ENCODE data around the gene CSMD2. TPM values are rescaled to one million over a fixed set of nuclear protein-coding genes. Genes with fewer than 3 reads are reported as not detected.

Gene CSMD2
- total RNA-seq, 2 donors from 2014 or later: 0.15 to 0.28 TPM

DNA sequence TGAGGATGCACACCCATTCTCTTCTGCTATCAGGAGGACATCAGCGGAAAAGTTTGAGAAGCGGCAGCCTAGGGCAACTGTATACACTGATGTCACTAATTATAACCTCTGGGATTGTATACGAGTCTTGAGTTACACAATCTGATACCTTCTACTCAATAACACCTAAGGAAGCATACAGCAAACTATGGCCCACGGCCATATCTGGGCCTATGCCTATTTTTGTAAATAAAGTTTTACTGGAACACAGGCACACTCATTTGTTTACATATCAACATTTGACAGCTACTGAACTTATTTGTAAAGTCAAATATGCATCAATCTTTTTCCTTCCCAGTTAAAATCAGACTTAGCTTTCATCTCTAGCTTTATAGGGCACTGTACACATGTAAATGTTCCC lies 505.4 kb downstream of the CSMD2 start:
- ATAC-seq: no peak
- DNase-seq: no peak
- intact Hi-C loops (cut with DNase I, micrococcal nuclease): no loop called here

DNA sequence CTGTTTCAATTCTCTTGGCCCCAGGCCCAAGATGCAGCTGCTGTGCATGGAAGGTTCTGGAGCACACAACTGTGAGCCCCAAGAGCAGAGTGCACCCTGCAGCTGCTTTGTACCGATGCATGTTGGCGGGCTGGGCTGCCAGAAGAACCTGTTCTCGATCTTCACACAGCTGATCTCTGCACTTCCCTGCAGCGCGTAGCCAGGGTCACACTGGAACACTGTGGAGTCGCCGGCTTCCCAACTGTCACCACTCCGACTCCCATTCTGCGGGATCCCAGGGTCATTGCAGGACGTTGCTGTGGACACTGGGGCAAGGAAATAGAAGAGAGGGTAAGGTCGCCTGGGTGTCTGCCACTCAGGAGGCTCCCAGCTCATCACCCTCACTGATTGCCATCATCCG lies 507.2 kb downstream of the CSMD2 start:
- no peak for ATAC-seq
- intact Hi-C loops (cut with DNase I, micrococcal nuclease): no loop called here
- no peak for DNase-seq

DNA sequence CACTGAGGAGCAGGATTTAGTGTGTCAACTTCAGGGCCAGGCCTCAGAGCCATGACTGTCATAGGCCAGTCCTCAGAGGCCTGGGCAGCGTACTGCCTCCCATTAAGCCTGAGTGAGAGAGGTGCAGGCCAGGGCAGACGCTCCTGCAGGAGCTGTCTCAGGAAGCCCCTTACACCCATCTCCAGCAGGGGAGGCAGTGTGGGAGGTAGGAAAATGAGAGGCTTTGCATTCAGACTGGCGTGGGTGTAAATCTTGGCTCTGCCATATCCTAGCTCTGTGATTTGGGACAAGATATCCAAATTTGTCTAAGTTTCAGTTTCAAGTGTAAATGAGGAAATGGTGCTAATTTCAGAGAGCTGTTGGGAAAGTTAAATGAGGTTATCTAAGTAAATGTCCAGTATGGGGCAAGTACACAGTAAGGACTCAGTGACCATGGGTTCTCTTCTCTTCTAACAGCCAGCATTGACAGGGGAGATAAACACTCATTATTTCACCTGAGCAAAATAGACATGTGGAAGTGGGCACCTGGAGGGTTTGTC lies 508.5 kb downstream of the CSMD2 start:
- intact Hi-C loops (cut with DNase I, micrococcal nuclease): no loop called here
- DNase-seq (no peak), ATAC-seq (no peak)

DNA sequence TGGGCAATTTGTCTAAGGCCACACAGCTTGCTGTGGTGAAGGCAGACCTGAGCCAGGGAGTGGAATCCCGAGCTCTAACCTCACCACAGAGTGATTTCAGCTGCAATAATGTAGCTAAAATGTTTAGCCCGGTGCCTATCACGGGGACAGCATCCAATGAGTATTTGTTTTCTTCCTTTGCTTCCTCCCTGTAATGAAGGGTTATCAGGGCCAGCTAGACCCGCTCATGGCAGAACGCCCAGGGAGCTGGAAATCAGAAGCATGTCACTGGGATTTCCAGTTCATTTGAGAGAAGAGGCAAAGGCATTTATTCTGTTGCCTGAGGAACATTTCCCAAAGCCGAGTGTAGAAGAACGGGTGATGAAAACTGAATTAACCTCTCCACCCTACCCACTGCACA lies 509.5 kb downstream of the CSMD2 start:
- intact Hi-C loops (cut with DNase I, micrococcal nuclease): no loop called here
- DNase-seq (no peak), ATAC-seq (no peak)

DNA sequence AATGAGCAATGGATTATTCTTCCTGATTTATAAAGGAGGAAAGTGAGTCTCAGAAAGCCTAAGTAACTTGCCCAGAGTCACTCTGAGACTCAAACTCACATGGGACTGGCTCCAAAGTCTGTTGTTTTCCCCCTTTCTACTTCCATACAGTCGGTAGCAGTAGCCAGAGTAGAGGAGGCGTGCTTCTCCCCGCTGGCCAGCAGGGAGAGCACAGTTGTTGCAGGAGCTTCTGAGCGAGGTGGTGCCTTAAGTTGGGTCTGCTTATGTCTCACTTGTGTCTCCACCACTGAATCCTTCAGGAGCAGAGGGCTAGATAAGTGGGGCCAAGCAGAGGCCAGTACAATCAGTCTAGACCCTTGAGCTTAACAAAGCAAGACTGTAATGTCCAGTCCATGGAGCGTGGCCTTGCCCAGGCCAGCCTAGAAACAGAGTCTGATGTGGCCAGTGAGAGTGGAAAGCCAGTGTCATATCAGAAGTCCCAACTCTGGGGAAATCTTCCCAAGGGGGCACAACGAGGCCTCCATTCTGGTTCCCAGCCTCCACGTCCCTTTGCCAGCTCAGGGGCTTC lies 510.7 kb downstream of the CSMD2 start:
- intact Hi-C loops (cut with DNase I, micrococcal nuclease): no loop called here
- ATAC-seq (no peak), DNase-seq (no peak)

DNA sequence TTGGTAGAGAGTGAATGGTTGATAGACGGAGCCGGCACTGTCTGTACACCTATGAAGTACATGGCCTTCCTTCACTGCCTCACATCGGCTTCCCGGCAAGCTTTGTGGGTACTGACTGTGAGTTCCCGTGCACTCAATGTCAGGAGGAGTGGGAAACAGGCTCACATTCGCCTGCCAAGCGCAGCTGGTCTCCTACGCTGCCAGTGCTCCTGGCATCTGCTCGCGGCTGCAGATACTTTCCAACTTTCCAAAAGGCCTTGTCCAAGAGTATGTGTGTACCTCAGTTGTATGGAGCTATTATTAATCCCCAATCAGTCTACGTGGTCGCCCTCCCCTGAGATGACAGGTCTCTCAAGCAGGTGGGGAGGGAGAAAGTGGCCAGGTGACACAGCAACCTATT lies 511.8 kb downstream of the CSMD2 start:
- no peak for ATAC-seq

DNA sequence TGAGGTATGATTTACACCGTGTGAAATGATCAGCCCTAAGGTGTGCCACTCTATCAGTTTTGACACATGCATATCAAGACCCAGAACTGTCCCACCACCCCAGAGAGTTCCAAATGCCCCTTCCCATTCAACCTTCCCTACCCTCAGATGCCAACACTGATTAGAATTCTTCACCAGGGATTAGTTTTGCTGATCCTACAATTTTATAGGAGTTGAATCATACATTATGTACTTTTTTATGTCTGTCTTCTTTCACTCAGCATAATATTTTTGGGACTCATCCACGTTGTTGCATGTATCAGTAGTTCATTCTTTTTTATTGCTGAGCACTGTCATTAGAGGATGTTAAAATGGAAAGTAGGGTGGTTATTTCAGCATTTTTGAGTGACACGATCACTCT lies 514.3 kb downstream of the CSMD2 start:
- intact Hi-C loops (cut with DNase I, micrococcal nuclease): no loop called here
- DNase-seq (no peak), ATAC-seq (no peak)

More for the DNA sequence above, 511.8 kb downstream of the CSMD2 start:
- intact Hi-C loops (cut with DNase I, micrococcal nuclease): no loop called here
- no peak for DNase-seq

DNA sequence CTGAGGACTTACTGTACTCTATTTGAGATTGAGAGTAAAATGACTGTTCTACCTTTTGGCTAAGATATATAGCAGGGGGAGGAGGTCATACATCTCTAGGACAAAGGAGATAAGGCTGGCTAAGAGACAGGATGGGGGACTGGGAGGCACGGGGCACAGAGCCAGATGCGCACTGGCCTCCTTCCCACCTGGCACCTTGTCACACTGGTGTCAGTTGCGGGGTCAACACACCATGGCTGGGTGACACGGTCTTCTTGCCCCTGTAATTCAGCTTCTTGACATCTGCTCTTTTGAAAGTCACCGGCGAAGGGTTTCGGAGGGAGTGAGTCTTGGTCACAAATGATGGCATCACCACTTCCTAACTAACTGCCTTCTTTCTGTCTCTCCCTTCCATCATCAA lies 515.3 kb downstream of the CSMD2 start:
- intact Hi-C loops (cut with DNase I, micrococcal nuclease): no loop called here
- DNase-seq (no peak), ATAC-seq (no peak)

DNA sequence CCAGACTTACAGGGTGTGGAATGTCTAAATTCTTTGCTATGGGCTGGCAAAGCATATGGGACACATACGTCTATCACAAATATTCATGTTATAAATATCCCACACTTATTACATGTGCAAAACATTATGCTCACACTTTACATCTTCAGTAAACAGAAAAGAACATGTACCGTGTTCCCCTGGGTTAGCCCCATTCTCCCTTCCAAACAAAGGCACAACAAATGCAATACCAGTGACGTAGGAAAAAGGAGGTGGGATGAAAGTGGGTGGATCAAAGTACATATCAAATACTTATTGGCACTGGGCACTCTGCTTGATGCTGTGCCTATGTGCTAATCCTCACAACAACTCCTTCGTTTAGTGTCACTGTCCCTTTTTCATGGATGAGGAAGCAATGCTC lies 521.8 kb downstream of the CSMD2 start:
- no peak for ATAC-seq
- no peak for DNase-seq
- intact Hi-C loops (cut with DNase I, micrococcal nuclease): no loop called here

DNA sequence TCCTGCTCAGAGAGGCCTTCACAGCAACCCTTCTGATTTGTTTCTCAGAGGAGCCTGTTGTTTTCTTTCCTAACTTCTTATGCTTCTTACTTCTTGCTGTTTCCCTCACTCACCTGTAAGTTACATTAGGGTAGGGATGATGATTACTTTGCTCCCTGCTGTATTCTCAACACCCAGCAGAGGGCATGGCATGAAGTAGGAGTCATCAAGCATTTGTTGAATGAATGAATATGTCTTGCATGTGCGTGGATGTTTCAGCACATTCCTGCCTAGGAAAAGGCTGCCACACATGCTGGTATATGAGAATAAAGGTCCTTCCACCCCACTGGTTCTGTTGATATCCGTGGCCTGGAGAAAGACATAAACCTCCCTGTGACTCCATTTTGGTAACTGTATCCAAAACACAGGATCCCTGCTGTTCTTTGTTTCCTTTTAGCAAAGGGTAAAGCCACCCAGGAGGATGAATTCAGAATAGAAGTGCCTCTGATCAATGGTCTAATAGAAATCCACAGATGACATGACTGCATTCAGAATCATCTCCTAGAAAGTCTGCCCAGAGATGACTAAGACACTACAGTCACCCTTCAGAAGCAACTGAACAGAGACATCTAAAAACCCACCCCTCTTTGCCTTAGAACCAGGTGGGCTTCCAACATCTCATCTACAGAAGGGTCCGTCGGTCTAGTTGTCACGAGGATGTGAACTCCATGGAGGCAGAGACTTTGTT lies 523.8 kb downstream of the CSMD2 start:
- intact Hi-C loops (cut with DNase I, micrococcal nuclease): no loop called here
- ATAC-seq (no peak), DNase-seq (no peak)

DNA sequence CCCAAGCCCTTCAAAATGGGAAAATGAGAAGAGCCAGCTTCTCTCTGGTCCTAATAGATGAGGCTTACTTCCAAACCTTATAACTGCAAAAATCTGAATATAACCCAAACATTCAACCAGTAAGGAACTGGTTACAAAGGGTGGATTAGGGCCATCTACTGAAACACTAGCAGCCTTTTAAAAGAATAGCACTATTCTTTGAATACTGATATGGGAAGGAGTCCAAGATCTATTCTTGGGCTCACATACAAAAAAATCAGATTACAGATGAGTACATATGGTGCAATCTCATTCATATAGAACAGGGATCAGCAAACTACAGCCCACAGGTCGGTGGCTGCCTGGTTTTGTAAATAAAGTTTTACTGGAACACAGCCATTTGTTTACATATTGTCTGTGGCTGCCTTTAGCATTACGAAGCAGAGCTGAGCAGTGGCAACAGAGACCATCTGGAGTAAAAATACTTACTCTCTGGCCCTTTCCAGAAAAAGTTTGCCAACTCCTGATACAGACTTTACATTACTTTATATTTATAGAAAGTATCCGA lies 524.8 kb downstream of the CSMD2 start:
- ATAC-seq: no peak
- DNase-seq: no peak
- intact Hi-C loops (cut with DNase I, micrococcal nuclease): no loop called here

DNA sequence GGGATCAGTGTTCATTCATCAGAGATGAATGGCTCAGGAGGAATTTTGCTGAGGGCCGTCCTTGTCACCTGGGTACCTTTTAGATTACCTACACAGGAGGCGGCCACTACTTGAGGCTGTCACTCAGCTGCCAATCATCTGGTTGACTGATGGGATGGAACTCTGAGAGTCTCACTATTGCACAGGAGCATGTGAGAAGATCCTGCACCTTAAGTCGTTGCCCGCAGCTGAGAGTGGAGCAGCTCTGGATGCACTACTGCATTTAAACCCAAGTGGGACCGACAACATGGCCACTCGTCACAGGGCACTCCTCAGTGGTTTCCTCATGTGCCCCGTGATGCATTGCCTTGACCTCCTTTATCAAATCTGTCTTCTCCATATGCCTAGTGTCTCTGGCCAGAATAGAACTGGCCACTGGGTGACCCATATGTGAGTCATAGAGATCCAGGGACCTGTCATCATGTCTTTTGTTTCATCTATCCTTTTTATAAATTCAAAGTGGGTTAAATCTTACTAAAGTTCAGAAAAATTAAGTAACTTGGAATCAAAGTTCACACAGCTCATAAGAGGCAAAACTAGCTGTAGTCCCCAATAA lies 527.1 kb downstream of the CSMD2 start:
- no peak for ATAC-seq
- intact Hi-C loops (cut with DNase I, micrococcal nuclease): loop anchor here in 1 of 2 donors (5.0 kb wide), 1 partner anchor 1104 kb away; no protein-coding TSS in a partner anchor
- DNase-seq: no peak

DNA sequence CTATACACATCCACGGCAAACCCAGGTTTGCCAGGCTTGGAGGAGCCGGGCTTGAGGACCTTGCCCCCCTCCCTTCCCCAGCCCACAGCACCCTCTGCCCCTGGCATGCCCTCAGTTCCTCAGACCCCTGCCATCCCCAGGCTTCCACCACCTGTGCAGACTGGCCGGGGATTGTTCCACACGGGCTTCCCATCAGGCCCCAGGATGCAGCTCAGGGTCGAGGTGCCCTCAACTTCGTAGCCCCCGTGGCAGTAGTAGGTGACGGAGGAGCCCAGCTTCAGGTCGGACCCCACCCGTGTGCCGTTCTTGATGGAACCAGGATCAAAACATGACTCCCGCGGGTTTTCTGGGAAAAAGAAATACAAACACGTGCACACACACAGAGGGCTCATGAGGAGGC lies 528.8 kb downstream of the CSMD2 start:
- DNase-seq (no peak), ATAC-seq (no peak)
- intact Hi-C loops (cut with DNase I, micrococcal nuclease): loop anchor here in 1 of 2 donors (5.0 kb wide), 1 partner anchor 1106 kb away; no protein-coding TSS in a partner anchor

DNA sequence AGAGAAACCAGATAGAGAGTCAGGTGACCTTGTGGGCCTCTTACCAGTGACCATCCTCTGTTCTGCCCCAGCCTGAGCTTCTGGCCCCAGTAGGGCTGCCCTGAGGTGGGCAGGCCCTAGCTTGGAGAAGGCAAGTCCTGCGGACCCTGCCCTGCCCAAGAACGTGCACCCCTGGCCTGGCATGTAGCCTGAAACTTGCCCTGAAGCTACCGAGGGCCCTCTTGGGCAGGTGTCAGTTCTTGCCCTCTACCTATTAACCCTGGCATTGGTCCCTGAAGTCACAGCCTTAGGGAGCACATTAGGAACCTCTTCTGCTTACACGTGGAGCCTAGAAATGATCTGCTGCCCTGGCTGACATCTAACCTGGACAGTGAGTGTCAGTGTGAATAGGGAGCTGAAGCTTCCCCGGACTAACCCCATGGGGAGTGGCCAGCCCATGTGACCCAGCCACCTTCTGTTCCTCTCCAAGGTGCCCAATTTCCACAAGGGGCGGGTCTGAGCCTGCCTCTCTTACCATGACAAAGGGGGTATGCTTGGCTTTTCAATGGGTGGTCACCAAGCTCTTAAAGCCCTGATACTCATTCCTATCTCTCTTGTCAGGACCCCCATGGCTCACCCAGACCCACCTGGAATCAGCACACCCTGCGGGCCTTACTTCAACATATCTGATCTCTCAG lies 529.6 kb downstream of the CSMD2 start:
- intact Hi-C loops (cut with DNase I, micrococcal nuclease): loop anchor here in 1 of 2 donors (5.0 kb wide), 1 partner anchor 1107 kb away; no protein-coding TSS in a partner anchor
- ATAC-seq (no peak), DNase-seq (no peak)

DNA sequence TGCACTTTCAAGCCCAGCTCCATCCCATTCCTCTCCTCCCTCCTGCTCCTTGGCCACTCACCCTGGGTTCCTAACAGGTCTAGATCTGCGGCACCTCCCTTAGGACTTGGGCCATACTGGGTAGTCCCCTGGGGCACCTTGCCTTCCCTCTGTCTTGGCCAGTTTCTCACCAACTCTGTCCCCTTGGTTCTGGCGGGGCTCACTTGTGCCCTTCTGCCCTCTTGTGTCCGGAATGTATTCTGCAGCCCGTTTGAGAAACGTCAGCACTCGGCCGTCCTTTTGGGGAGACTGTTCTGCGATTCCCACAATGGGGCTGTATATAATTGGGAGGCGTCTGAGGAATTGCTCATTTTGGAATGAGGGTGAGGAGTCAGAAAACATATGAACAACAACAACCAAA lies 530.2 kb downstream of the CSMD2 start:
- intact Hi-C loops (cut with DNase I, micrococcal nuclease): loop anchor here in 1 of 2 donors (5.0 kb wide), 1 partner anchor 1107 kb away; no protein-coding TSS in a partner anchor
- DNase-seq (peak in 1 of 2 donors; percentile 36), ATAC-seq (peak; percentile 58)

DNA sequence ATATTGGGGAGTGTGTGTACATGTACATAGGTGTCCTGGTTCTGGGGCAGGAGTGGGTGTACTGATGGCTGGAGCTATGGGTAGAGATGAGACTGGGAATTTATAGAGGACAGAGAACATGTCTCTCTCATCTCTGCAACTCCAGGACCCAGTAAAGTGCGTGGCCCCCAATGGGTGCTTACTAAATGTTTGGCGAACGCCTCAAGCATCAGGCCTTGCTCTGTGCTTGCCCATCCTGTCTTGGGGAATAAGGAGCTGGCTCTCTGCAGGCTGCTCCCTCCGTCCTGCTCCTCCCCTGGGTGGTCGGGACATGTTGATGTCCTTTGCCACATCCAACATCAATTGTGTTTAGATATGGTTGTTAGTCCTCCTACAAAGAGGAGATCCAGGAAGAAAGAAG lies 530.9 kb downstream of the CSMD2 start:
- intact Hi-C loops (cut with DNase I, micrococcal nuclease): no loop called here
- no peak for ATAC-seq
- no peak for DNase-seq

DNA sequence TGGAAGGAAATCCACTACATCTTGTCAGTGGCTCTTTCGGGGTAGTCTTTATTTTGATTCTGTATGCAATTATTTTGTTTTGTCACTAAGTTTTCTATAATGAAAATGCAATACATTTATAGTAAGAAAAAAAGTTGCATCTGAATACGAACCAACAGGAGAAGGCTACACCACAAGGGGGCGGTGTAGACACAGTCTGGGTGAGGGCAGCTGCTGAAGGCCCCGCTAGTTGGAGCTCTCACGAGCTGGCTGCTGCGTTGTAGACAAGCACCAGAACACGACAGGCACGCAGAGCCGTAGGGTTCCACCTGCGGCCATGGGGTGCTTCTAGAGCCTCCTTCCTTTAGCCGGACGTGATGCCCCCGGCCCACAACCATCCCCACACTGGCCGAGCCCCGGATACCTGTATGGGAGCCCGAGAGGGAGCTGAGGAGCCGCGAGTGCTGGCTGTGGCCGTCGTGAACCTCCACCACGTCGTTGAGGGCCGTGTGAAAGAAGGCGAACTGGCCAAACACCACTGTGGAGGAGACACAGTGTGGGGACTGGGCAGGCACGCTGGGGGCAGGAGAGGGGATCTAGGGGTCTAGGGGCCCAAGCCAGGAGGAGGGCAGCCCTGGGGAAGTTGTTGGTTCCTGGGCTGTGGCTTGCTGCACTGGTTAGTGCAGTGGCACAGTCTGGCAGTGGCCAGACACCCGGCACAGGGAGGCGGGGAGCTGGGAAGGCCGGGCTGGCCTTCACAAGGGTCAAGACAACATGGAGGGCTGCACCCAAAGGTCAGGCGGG lies 531.8 kb downstream of the CSMD2 start:
- intact Hi-C loops (cut with DNase I, micrococcal nuclease): no loop called here
- peak; percentile 93 for ATAC-seq

DNA sequence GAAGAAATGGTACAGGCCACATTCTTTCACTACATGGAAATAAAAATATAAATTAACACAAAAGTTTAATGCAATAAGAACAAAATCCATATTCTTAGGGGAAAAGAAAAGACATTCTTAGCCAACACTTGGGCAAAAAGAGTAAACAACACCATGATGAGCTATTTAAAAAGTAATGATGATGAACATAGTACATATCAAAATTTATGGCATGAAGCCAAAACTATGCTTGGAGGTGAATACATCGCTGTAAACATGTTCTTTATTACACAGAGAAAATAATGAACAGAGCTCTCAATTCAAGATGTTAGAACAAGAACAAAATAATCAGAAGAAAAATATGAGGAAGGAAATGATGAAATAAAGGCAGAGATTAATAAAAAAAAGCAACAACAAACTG lies 534.3 kb downstream of the CSMD2 start:
- no peak for DNase-seq
- ATAC-seq: no peak
- intact Hi-C loops (cut with DNase I, micrococcal nuclease): no loop called here

More for the DNA sequence above, 531.8 kb downstream of the CSMD2 start:
- DNase-seq: peak; percentile 76 to 94

Data from left colon (tissue), 2 donors.